BJ (cell line): ENCODE results near the gene KDM4C. TPM values are rescaled to one million over a fixed set of nuclear protein-coding genes. Genes with fewer than 3 reads are reported as not detected.

Experiments used
- CTCF ChIA-PET: fragments of 350-600 bp; formaldehyde crosslinking; extraction: SDS; loops from one replicate; lab custom pipeline; 2021; ENCODE audit warnings: antibody characterized with exemption, inconsistent platforms; lab: Yijun Ruan, JAX
- POLR2A ChIA-PET: fragments of 300-600 bp; sonication (Branson Sonifier 250); formaldehyde crosslinking; extraction: SDS; loops from one replicate; lab custom pipeline; 2021; ENCODE audit warnings: antibody characterized with exemption; lab: Charles Lee
- DNase-seq: peaks from one replicate; pipeline ENCODE4 v3.0.0-alpha.2; 2011; ENCODE audit warnings: low read depth
- H3K27me3 ChIP-seq: 2 replicates; pipeline ENCODE4 v1.6.0; 2011; ENCODE audit warnings: low read length; ENCODE audit not compliant: control insufficient read depth, insufficient read depth
- H3K36me3 ChIP-seq: 2 replicates; pipeline ENCODE4 v1.5.1; 2011; ENCODE audit warnings: low read length; ENCODE audit not compliant: control insufficient read depth, insufficient read depth
- H3K4me3 ChIP-seq: 2 replicates; pipeline ENCODE4 v1.5.1; 2011; ENCODE audit warnings: low read depth, mild to moderate bottlenecking, control low read depth, low read length
- polyA plus RNA-seq: library from polyadenylated mRNA; depleted of rRNA; stranded (reverse); fragments of >200 nt; gene quantifications from 2 replicates; pipeline ENCODE4 v1.2.3, GENCODE V29; 2011
- TF ChIP-seq, protein P1 (sequence below): IDR thresholded peaks from 2 replicates; pipeline ENCODE4 v1.5.1; 2011; ENCODE audit warnings: low read depth, mild to moderate bottlenecking, control low read depth, inconsistent platforms, low read length, moderate library complexity; ENCODE audit not compliant: insufficient read depth

KDM4C gene
- polyA plus RNA-seq, 1 experiment = 11.3 TPM

DNA sequence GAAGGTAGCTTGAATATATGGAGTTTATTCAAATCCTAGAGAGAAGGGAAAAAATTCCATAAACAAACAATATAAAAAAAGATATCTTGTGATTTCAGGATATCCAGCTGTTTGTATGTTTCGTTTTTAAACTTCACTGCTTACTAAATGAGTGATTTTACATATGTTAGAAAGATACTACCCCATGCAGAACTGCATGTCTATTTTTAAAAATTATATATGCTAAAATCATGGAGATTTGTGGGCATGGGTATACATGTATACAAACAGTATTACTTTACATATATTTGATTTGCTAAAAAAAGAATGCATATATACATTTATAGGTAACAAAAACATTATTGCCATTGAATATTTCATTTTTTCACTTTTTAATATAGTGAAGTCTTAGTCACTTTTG, 178.3 kb downstream of the KDM4C start:
- TF ChIP-seq, protein P1, sequence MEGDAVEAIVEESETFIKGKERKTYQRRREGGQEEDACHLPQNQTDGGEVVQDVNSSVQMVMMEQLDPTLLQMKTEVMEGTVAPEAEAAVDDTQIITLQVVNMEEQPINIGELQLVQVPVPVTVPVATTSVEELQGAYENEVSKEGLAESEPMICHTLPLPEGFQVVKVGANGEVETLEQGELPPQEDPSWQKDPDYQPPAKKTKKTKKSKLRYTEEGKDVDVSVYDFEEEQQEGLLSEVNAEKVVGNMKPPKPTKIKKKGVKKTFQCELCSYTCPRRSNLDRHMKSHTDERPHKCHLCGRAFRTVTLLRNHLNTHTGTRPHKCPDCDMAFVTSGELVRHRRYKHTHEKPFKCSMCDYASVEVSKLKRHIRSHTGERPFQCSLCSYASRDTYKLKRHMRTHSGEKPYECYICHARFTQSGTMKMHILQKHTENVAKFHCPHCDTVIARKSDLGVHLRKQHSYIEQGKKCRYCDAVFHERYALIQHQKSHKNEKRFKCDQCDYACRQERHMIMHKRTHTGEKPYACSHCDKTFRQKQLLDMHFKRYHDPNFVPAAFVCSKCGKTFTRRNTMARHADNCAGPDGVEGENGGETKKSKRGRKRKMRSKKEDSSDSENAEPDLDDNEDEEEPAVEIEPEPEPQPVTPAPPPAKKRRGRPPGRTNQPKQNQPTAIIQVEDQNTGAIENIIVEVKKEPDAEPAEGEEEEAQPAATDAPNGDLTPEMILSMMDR = no peak
- no peaks in the 10 kb centered on the region for H3K36me3 ChIP-seq
- H3K27me3 ChIP-seq = no peaks in the 10 kb centered on the region
- CTCF ChIA-PET = no interaction called here
- no peak for DNase-seq
- POLR2A ChIA-PET = interaction anchor here (0.7 kb wide), 1 partner anchor 156 kb away, joined by 3 read pairs; no protein-coding TSS in a partner anchor
- no peak overlapping the region for H3K4me3 ChIP-seq

DNA sequence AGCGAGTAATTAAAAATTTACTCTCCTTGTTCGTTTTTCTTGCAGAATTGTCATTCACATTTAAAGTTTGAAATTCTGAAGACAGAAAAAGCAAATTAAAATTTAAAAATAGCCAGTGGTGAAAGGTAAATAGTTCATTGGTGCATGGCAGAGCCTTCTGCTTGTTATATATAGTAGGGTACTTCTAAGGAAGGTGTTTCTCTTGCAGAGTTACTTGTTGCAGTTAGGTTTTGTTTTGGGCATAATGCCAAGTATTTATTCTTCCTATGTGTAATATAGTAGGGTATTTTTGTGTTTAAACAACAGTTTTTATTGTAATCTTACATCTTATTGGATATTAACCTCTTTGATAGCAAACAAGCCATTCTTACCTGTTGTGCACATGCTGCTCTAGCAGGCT, 179.4 kb downstream of the KDM4C start:
- POLR2A ChIA-PET = no interaction called here
- H3K36me3 ChIP-seq = no peaks in the 10 kb centered on the region
- no peak for DNase-seq
- CTCF ChIA-PET = no interaction called here
- H3K4me3 ChIP-seq = no peak overlapping the region
- H3K27me3 ChIP-seq = no peaks in the 10 kb centered on the region
- TF ChIP-seq, protein P1 = no peak

DNA sequence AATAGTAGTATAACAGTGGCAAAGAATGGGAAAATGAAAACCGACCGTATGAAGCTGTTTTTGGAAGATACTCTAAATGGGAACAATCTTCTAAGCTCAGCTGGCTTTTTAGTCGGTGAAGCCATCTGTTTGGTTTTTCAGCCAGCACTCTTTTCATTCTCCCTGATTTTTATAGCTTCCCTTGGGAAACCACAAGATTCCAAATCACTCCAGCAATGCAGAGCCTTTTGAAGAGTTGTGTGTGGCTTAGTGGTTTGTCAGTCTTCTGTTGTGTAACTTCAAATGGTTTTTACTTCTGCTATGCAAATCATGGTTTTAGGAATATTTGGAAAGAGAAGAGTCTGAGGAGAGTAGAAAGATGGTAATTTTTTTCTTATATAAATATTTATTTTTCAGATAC, 180.7 kb downstream of the KDM4C start:
- ChIA-PET CTCF (interaction anchor here (0.7 to 1.2 kb wide), 4 partner anchors 13 to 464 kb away, joined by 3 to 4 read pairs (median 3); no protein-coding TSS in a partner anchor), POLR2A (interaction anchor here (0.5 kb wide), 2 partner anchors 12 to 382 kb away, joined by 3 read pairs; no protein-coding TSS in a partner anchor)
- H3K4me3 ChIP-seq = no peak overlapping the region
- DNase-seq = peak; percentile 93
- TF ChIP-seq, protein P1 = no peak
- no peaks in the 10 kb centered on the region for H3K27me3 ChIP-seq
- H3K36me3 ChIP-seq = no peaks in the 10 kb centered on the region

DNA sequence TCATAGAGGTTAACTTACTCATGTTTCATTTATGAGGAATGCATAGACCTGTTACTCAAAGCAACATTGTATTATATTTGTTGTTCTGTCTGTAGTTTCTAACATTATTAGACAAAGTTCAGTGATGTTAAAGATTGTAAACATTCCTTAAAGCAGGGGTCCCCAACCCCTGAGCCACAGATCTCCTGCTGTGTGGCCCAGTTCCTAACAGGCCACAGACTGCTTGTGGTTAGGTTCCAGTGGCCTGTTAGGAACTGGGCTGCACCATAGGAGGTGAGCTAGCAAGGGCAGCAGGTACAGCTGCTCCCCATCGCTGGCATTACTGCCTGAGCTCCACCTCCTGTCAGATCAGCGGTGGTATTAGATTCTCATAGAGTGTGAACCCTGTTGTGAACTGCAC, 181.1 kb downstream of the KDM4C start:
- Histone ChIP-seq H3K4me3 (no peak overlapping the region), H3K27me3 (no peaks in the 10 kb centered on the region), H3K36me3 (no peaks in the 10 kb centered on the region)
- TF ChIP-seq, protein P1 = no peak
- ChIA-PET POLR2A (no interaction called here), CTCF (interaction anchor here (0.8 to 1.2 kb wide), 3 partner anchors 13 to 463 kb away, joined by 3 to 4 read pairs (median 3); no protein-coding TSS in a partner anchor)
- DNase-seq = peak; percentile 24

DNA sequence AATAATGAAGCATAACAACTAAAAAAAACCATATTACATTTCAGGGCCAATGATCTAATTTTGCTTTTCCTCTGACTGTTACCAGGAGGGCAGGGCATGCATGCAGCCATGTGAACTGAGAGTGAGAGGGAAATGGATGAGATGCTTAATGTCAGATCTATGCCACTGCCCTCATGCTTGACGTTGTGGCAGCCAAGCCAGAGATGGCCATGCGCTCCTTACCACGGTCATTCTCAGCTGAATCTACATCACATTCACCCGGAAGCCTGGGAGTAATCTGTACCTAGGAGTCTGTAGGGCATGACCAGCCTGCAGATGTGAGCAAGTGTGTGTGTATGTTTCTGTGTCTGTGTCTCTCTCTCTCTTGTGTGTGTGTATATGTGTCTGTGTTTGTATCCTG, 183.7 kb downstream of the KDM4C start:
- Histone ChIP-seq H3K36me3 (no peaks in the 10 kb centered on the region), H3K27me3 (no peaks in the 10 kb centered on the region), H3K4me3 (no peak overlapping the region)
- ChIA-PET POLR2A (no interaction called here), CTCF (no interaction called here)
- TF ChIP-seq, protein P1 = no peak
- DNase-seq = no peak
